GM18858 (cell line): ENCODE measurements around the gene DUSP22.
"Not testable (repeated sequence)": the region's sequence is repeated elsewhere in the genome, so short reads cannot be mapped to it uniquely, and the experiment has no call there.

Experiments
- ATAC-seq: cut with Tn5 transposase; IDR thresholded peaks from one replicate; pipeline ENCODE4 v1.9.1; 2021; ENCODE audit not compliant: unreplicated experiment

DUSP22 gene

DNA sequence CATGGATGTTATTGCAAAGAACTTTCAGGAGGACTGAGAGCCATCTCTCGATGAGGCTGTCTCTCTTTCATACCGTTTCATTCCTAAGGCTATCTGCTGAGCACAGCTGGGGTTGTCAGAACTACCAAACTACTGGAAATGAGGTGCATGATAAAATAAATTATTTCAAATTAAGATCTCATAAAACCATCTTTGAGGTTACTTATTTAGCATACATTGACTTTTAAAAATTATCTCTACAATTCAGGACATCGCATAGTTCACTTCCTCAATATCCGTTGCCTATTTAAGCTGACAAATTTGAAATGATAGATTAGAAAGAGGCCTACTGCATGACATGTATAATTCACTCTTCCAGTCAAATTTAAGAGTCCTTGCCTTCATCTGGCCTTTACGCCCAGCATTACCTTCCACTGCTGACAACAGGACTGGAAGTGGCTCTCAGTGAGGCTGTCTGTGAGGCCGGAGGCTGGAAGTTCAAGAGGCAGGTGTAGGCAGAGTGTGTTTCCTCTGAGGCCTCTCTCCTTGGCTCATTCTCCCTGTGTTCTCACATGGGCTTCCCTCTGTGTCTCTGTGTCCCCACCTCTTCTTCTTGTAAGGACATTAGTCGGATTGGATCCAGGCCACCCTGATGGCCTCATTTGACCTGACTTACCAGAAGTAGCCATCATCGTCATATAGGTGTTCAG is 12.8 kb upstream of the DUSP22 start:
- no peak for ATAC-seq

DNA sequence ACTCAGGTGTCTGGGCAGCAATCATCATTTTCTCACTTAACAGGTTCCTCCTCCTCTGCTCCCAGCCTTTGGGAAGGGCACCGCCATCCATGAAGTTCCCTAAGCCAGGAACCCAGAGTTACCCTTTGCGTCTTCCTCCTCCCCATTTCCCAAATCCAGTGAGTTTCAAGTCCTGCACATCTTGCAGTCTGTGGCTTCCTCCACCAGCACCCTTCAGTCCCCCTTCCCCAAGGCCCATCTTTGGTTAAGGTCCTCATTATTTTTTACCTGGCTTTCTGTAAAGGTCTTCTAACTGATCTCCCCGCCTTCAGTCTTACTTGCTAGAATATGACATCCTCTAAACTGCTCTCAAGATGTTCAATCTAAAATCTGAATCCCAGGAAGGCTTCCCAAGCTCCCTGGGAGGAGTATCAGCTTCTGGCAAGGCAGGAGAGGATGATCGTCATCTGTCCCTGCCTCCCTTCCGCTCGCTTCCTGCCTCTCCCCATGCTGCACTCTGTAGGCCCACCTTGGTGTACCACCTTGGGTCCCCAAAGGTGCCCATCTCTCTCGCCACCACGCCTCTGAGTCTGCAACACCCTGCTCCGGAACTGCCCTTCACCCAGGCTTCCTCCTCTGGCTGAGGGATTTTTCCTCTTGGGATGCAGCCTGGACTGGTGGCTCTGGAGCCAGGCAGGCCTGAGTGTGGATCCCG is 11.4 kb upstream of the DUSP22 start:
- no peak for ATAC-seq

DNA sequence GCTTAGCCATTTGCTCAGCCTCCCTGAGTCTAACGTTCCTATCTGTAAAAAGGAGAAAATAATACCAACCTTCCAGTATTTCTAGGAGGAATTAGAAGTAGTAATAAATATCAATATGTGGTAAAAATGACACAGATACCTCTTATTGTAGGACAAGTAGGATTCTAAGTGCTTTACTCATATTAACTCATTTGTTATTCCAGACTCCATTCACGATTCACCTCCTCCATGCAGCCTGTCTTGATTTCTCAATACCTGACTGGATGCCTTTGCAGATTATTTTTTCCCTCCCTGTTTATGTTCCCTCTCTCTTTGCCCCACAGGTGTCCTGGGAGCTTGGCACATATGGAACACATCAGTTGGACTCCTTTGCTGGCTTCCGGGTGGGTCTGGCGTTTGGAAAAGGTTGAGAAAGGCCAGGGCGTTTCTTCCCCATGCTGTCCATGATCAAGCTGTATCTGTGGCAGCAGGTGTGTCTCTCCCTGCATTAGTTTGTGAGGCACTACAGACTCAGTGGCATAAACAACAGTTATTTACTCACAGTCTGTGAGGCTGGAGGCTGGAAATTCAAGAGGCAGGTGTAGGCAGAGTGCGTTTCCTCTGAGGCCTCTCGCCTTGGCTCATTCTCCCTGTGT is 10.7 kb upstream of the DUSP22 start:
- ATAC-seq: no peak

DNA sequence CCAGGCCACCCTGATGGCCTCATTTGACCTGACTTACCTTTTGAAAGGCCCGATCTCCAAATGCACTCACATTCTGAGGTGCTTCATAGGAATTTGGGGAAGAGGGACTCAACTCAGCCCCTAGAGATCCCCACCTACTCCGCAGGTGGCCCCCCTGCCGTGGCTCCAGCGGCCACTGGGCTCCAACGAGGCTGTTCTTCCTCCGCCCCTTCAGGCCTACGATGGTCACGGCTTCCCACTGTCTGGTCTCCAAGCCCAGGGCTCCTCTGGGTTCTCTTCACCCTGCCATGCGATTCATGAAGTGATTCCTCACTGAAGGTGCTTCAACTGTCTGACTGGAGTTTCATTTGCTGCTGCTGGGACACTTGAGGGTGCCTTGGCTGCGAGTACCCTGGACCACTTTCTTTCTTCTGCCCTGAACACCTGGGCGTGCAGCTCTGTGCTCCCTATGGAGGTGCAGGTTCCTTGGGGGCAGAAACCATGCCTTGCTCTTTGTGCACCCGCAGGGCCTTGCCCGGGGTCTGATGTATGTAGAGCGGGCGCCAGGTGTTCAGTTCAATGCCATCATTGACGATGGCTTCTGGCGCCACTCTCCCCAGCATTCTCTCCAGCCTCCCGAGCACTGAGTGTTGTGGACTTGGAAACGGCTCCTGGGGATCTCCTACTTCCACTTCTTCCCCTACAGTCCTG is 10.0 kb upstream of the DUSP22 start:
- ATAC-seq: no peak

DNA sequence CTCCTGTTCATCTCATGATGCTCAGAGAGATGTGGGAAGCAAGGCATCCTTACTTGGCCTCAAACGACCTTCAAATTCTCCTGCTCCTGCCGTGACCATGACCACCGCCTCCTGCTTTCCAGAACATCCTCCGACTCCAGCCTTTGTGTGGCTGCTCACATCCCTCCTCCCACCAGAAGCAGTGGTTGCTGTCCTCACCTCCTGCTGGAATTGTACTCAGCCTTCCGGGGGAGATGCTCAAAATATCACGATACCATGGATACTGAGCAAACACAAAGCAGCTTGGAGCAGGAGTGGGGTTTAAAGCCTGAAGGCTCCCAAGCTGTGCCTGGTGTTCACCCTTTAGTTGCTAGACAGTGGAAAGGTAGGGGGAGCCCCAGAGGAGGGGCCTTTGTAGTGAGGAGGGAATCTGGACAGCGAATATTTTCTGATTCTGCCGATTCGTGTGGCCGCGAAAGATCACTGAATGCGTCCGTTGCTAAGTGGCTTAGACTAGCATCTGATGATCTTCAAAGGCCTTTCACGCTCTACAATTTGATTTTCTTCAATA is 9.3 kb upstream of the DUSP22 start:
- ATAC-seq: no peak

DNA sequence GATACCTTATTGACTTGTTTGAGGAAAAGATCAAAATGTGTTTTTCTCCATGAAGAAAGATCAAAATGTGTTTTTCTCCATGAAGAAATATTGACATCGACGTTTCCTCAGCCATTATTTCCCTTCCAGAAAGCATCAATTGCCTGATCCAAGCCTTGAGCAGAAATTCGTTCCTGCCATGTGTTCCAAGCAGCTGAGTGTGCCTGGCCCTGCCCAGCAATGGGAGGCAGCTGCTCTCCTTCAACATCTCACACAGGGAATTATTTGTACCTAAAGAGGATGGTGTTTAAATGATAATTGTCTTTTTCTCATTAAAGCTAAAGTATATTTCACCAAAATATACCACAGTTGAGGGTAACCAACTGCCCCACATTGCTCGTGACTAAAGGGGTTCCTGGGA is 7.8 kb upstream of the DUSP22 start:
- ATAC-seq: no peak

DNA sequence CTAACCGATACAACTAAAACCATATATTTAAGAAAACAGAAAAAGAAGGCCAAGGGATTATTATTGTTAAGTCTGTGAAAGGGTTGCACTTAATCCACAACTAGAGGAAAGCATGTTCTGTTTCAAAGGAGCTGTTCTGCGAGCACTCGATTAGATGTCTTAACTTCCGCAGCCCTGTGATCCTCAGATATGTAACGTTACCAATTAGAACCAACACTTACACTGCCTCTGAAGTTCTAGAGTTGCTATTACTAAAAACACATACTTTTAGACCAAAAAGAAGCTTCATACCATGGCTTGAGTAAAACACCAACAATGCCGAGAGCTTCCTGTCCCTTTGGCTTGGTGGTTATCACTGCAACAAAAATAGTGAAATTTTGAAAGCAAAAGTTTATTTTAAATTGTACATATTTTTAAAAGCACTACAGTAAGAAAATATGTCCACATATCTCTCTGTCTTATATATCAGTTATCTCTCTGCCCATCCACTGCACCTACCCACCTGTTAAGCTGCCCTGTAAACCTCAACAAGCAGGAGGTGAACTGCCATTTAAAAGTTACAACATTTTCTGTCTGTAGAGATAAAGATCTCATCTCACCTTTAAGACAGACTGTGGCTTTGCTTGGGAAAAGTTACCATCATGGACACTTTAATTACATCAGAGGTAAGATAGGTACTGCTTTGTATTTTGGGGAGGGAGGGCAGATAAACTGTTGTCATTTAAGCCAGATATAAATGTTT is 7.1 kb upstream of the DUSP22 start:
- ATAC-seq: no peak

DNA sequence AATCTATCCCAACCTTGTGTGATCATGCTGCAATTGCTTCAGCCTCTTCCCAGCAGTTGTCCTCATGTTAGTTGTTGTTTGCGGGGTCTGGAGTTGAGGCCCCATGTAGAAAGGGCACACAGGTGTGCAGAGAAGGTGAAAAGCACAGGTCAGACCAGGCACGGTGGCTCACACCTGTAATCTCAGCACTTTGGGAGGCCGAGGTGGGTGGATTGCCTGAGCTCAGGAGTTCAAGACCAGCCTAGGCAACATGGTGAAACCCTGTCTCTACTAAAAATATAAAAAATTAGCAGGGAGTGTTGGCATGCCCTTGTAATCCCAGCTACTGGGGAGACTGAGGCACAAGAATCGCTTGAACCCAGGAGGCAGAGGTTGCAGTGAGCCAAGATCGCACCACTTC is 6.4 kb upstream of the DUSP22 start:
- not testable (repeated sequence) for ATAC-seq

DNA sequence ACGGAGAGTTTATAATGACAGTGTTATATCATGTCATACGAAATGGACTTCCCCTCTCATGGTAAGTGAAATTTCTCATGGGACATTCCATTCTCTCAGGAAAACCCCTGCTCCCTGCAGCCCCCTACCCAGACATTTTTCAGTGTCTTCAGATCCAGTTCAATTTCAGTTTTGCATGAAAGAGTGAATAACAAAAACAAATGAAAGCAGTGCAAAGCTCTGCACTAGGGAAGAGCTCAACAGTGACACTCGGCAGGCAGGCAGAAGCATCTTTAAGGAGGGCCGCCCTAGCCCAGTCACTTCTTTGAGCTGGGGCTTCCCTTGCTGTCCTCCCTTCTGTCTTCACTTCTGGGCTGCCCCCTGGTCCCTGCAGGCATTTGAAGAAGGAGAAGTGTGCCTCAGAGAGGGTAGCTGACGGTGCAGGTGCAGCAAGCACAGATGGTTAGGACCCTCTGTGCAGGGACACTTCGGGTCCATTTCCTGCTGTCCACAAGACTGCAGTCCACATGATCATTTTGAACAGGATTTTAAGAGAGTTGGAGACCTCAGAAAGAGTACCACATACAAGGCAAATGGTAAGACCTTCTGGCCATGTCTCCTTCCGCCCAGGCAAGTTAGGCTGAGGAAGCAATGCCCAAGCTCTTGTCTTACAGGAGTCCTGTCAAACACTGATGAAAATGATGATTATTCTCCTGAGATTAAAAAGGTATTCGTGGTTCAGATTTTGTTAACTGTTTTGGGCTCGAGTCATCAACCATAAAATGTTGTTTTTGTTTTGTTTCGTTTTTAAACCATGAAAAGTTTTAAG is 5.4 kb upstream of the DUSP22 start:
- ATAC-seq: no peak

DNA sequence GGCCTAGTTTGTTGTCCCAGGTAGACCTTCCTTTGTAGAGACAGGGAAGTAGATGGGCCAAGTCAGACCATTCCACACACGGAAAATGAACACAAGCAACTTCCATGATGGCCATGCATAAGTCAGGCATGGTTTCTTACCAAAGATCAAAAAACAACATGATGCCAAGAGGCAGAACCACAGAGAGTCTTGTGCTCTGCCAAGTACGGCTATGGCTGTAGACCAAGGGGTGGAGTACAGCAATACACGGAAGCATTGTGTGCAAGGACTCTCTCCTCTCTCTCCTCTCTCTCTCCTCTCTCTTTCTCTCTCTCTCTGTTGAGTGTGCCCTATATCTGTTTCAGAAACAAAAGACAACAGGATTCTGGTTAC is 4.8 kb upstream of the DUSP22 start:
- no peak for ATAC-seq

DNA sequence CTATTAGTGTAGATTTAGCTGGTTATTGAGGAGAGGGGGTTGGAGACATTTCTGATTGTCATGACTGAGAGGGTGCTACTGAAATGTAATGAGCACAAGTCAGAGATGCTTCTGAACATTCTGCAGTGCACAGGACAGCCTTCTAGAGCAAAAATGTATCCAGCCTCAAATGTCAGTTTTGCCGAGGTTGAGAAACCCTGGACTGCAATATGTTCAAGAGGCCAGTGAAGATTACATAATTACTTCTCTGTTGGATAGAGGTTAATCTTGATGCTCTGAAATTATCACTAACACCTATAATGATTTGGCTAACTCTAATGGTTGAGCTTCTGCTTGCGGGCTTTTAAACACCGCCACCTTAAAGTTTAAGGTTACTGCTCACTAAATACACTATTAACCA is 3.4 kb upstream of the DUSP22 start:
- no peak for ATAC-seq

DNA sequence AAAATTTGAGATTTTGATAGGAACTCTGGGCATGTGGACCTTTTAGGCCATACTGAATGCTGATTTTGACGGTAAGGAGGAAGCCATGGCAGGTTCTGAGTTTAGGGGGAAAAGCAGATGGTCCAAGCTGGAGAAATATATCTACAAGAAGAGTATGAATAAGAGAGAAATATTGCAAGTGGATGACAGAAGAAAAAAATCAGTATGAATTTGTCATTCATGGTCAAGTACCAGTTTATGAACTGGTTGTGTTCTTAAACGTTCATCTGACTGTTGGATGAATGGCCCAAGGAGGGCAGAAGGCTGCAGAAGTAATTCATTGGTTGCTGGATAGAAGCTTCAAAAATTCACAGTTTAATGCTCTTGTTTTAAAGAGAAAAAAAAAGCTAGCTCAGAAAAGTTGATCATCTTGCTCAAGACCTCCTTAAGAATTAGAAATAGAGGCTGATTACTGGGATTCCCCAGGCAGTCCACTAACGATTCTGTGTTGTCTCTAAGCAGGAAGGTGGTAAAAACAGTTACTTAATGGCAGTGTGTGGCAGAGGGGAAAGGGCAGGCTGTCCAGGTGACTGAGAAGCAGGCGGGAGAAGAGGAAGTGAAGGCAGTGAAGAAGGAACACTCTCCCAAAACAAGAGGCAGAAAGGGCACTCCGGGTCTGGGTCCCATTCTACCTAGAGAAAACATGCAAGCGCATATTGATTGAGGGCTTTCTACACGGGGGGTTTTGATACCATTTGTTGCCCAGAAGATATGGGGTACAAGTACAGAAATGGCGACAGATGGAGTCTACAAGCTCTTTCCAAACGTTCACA is 2.0 kb upstream of the DUSP22 start:
- ATAC-seq: no peak

DNA sequence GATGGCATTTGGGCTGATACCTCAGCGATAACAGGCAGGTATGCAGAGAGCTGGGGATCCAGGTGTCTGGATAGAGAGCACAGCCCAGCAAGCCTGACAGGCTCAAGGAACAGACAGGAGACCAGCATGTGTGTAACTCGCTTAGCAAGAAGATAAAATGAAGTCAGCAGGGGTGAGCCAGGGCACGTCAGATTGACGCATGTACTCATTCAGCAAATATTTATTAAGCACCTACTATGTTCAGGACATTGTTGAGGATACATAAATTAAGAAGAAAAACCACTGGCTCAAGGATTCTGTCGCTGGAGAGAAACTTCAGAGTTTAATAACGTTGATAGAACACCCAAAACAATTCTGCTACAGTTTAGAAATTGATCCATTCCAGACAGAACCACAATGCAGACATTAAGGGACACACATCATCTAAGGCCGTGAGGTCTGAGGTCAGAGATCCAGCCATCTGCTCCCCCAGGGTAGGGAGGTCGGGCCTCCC is 1.0 kb upstream of the DUSP22 start:
- ATAC-seq: no peak

DNA sequence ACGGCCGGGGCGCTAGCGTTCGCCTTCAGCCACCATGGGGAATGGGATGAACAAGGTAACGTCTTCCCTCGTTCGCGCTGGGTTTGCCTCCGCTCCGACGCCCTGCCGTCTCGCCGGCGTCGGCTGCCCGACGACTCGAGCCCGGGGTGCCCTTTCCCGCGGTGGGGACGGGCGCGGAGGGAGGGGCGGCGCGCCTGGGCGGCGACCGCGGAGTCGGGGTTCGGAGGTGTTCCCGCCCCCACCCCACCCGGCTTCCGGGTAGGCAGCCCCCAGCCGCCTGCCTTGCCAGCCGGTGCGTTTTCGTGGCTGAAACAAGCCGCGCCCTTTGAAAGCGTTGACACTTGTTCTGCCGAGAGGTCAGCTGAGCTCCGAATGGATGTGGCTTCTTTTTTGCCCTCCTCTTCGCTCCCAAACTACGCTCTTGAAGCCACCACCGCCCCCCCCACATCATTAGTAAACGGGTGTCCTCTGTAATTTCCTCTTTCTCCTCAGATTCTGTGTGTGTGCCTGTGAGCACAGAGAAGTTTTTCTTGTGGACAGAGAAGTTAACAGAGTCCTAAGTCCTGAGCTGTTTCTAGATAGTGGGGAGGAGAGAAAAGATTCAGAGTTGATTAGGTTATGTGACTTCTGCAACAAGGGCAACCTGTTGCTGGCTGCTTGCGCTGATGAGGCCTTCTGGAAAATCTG is 362 bp downstream of the DUSP22 start:
- ATAC-seq: peak; percentile 9

DNA sequence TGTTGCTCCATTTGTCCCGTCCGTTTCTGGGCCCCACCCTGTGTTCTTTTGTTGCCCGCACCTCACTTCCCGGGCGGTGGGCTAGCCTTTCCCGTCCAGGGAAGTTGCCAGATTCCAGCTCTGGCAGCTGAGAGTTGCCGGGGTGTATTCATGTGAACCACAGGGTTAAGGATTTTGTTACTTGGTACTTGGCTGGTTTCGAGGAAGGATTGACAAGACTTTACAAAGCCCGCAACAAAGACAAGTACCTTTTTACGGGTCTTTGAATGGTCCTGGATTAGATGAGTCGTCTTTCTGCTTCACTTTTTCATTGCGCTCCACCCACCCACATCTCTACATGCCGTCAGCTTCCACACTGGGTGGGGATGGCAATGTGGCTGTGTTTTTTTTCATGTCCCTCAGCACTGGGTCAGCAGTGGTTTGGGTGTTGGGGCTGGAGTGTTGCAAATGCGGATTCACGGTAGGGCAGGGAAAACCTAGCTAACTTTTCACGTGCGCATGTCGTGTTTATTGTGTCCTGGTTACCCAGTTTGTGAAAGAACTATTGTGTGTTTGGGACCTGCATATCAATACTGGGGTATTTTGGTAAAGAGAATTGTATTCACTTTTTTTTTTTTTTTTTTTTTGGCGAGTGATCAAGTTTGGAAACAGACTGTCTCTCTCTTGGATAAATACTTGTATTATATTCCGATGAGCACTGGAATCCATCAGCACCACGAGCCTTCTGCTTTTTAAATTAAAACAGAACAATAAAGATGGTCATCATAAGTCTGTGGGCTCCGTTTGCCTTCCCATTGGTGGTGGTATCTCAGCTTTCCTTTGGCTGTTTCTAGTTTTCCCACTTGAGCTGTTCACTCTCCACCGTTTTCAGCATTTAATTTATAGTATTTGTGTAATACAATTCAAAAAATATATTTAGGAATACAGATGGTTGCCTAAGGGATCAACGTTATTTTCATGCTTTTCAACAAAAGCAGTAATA is 1.2 kb downstream of the DUSP22 start:
- ATAC-seq: no peak

DNA sequence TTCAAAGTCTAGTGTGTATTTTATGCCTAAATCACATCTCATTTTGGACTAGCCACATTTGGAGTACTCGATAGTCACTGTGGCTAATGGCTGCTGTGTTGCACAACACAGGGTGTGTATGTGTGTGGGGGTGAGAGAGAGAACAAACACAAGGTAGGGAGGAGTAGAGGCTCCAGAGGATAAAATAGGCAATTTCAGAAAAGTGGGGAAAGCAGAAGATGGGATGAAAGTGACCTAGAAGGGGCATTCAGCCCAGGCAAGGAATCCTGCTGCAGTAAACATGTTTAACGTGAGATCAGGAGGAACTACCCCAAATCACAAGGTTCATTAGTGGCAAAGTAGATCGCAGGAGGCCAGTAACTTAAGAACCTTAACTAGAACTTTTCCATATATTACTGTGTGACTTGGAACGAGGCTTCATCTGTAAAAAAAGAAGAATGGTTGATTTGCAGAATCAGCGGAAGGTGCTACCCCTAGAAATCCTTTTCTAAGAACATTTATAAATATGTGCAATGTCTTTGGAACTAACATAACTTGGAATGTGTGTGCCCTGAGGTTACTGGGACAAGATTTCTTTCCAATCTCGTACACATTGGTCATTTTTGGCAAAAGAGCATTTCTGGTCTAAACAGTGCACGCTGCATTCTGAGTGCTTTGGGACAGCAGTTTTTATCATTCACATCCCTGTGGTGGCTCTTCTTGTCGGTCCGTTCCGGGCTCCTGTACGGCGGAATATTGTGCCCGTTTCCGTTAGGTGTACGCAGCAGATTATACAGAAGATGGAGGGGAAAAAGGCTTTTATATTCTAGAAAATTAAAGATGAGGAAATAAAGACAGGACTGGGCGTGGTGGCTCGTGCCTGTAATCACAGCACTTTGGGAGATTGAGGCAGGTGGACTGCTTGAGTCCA is 2.6 kb downstream of the DUSP22 start:
- ATAC-seq: no peak
